SK-N-SH treated with all-trans-retinoic acid at 6 μM for 48 hours (cell line): ENCODE results near the gene NAA60.
A peak's percentile ranks its signal among the peaks of the same experiment; 100 is the strongest.

Experiments
- ATAC-seq: fragments of 200-7000 bp; cut with Tn5 transposase; 3 replicates; pipeline ENCODE4 v1.9.1; 2020; ENCODE audit warnings: mild to moderate bottlenecking, moderate library complexity
- ARNTL ChIP-seq: fragments of 450-650 bp; formaldehyde crosslinking; IDR thresholded peaks from 2 replicates; pipeline ENCODE4 v1.5.0; 2020; ENCODE audit warnings: low read depth, mild to moderate bottlenecking, moderate library complexity, borderline replicate concordance
- BACH2 ChIP-seq: fragments of 250-450 bp; sonication (Bioruptor Pico); IDR thresholded peaks from 2 replicates; pipeline ENCODE4 v1.9.0; 2021; ENCODE audit warnings: mild to moderate bottlenecking, borderline replicate concordance
- CSDC2 ChIP-seq: fragments of 250-450 bp; sonication (Bioruptor Pico); IDR thresholded peaks from 2 replicates; pipeline ENCODE4 v1.5.0; 2020; ENCODE audit warnings: mild to moderate bottlenecking, moderate library complexity
- ESRRG ChIP-seq: fragments of 250-450 bp; sonication (Bioruptor Pico); IDR thresholded peaks from 2 replicates; pipeline ENCODE4 v1.6.1; 2021; ENCODE audit warnings: mild to moderate bottlenecking
- GLIS3 ChIP-seq: fragments of 250-450 bp; sonication (Bioruptor Pico); IDR thresholded peaks from 2 replicates; pipeline ENCODE4 v1.5.0; 2020; ENCODE audit warnings: mild to moderate bottlenecking, moderate library complexity
- ISL1 ChIP-seq: fragments of 250-450 bp; sonication (Bioruptor Pico); IDR thresholded peaks from 2 replicates; pipeline ENCODE4 v2.1.2; 2022; ENCODE audit warnings: mild to moderate bottlenecking, moderate library complexity
- OSR1 ChIP-seq: fragments of 250-450 bp; sonication (Bioruptor Pico); IDR thresholded peaks from 2 replicates; pipeline ENCODE4 v1.8.0; 2022; ENCODE audit warnings: moderate library complexity, mild to moderate bottlenecking, inconsistent platforms
- PPARA ChIP-seq: fragments of 250-450 bp; sonication (Bioruptor Pico); IDR thresholded peaks from 2 replicates; pipeline ENCODE4 v1.5.0; 2020; ENCODE audit warnings: mild to moderate bottlenecking, borderline replicate concordance
- RARB ChIP-seq: fragments of 250-450 bp; sonication (Bioruptor Pico); IDR thresholded peaks from 2 replicates; pipeline ENCODE4 v1.8.0; 2021; ENCODE audit warnings: mild to moderate bottlenecking, moderate library complexity
- SNAI2 ChIP-seq: fragments of 250-450 bp; sonication (Bioruptor Pico); IDR thresholded peaks from 2 replicates; pipeline ENCODE4 v1.5.0; 2020; ENCODE audit warnings: mild to moderate bottlenecking, moderate library complexity
- TCF4 ChIP-seq: fragments of 250-450 bp; sonication (Bioruptor Pico); IDR thresholded peaks from 2 replicates; pipeline ENCODE4 v1.8.0; 2021; ENCODE audit warnings: mild to moderate bottlenecking, moderate library complexity, borderline replicate concordance
- TOX ChIP-seq: fragments of 250-450 bp; sonication (Bioruptor Pico); IDR thresholded peaks from 2 replicates; pipeline ENCODE4 v1.8.0; 2021; ENCODE audit warnings: mild to moderate bottlenecking, moderate library complexity, borderline replicate concordance
- ZC3H10 ChIP-seq: fragments of 250-450 bp; sonication (Bioruptor Pico); IDR thresholded peaks from 2 replicates; pipeline ENCODE4 v1.5.1; 2021; ENCODE audit warnings: mild to moderate bottlenecking, moderate library complexity
- ZFP3 ChIP-seq: fragments of 250-450 bp; sonication (Bioruptor Pico); IDR thresholded peaks from 2 replicates; pipeline ENCODE4 v1.5.0; 2020; ENCODE audit warnings: mild to moderate bottlenecking, moderate library complexity
- ZFP30 ChIP-seq: fragments of 450-650 bp; formaldehyde crosslinking; IDR thresholded peaks from 2 replicates; pipeline ENCODE4 v1.5.0; 2022; ENCODE audit warnings: mild to moderate bottlenecking, moderate library complexity
- ZNF565 ChIP-seq: fragments of 450-650 bp; formaldehyde crosslinking; conservative IDR thresholded peaks from 2 replicates; pipeline ENCODE4 v1.5.0; 2020; ENCODE audit warnings: low read depth, mild to moderate bottlenecking, moderate library complexity
- ZNF70 ChIP-seq: fragments of 450-650 bp; formaldehyde crosslinking; IDR thresholded peaks from 2 replicates; pipeline ENCODE4 v1.5.0; 2020; ENCODE audit warnings: mild to moderate bottlenecking, moderate library complexity
- ZNF8 ChIP-seq: fragments of 450-650 bp; formaldehyde crosslinking; IDR thresholded peaks from 2 replicates; pipeline ENCODE4 v1.5.0; 2020; ENCODE audit warnings: mild to moderate bottlenecking, moderate library complexity
- TF ChIP-seq, protein P1 (sequence below): fragments of 250-450 bp; sonication (Bioruptor Pico); IDR thresholded peaks from 2 replicates; pipeline ENCODE4 v1.5.0; 2020; ENCODE audit warnings: mild to moderate bottlenecking, moderate library complexity
- TF ChIP-seq, protein P2 (sequence below): fragments of 250-450 bp; sonication (Bioruptor Pico); IDR thresholded peaks from 2 replicates; pipeline ENCODE4 v1.8.0; 2021; ENCODE audit warnings: low read depth, mild to moderate bottlenecking, moderate library complexity, borderline replicate concordance
- TF ChIP-seq, protein P3 (sequence below): fragments of 250-450 bp; sonication (Bioruptor Pico); IDR thresholded peaks from 2 replicates; pipeline ENCODE4 v1.5.1; 2021; ENCODE audit warnings: mild to moderate bottlenecking, moderate library complexity
- TF ChIP-seq, protein P4 (sequence below): fragments of 250-450 bp; sonication (Bioruptor Pico); IDR thresholded peaks from 2 replicates; pipeline ENCODE4 v1.8.0; 2020; ENCODE audit warnings: mild to moderate bottlenecking, moderate library complexity, borderline replicate concordance
- TF ChIP-seq, protein P5 (sequence below): fragments of 250-450 bp; sonication (Bioruptor Pico); IDR thresholded peaks from 2 replicates; pipeline ENCODE4 v1.5.1; 2020; ENCODE audit warnings: low read depth, mild to moderate bottlenecking, moderate library complexity

The NAA60 gene

DNA sequence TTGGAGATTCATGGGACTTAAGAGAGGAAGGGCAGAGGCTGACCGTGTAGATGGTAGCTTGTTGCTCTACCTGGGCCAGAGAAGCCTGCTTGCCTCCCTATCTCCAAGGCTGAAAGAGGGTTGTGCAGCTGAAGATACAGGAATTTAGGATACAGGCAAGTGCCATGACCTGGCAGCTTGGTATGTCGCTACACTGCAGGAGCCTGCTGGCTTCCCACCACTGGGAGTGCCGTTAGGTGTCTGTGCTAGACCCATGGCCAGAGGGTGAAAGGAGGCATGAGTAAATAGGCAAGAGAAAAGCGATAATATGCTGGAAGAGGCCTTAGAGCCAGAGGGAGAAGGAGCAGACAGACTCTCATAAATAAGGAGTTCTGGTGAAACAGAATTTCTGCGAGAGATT lies 10.6 kb downstream of the NAA60 start (continued):
- TF ChIP-seq, protein P1, sequence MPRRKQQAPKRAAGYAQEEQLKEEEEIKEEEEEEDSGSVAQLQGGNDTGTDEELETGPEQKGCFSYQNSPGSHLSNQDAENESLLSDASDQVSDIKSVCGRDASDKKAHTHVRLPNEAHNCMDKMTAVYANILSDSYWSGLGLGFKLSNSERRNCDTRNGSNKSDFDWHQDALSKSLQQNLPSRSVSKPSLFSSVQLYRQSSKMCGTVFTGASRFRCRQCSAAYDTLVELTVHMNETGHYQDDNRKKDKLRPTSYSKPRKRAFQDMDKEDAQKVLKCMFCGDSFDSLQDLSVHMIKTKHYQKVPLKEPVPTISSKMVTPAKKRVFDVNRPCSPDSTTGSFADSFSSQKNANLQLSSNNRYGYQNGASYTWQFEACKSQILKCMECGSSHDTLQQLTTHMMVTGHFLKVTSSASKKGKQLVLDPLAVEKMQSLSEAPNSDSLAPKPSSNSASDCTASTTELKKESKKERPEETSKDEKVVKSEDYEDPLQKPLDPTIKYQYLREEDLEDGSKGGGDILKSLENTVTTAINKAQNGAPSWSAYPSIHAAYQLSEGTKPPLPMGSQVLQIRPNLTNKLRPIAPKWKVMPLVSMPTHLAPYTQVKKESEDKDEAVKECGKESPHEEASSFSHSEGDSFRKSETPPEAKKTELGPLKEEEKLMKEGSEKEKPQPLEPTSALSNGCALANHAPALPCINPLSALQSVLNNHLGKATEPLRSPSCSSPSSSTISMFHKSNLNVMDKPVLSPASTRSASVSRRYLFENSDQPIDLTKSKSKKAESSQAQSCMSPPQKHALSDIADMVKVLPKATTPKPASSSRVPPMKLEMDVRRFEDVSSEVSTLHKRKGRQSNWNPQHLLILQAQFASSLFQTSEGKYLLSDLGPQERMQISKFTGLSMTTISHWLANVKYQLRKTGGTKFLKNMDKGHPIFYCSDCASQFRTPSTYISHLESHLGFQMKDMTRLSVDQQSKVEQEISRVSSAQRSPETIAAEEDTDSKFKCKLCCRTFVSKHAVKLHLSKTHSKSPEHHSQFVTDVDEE (CRISPR knock-in tag): no peak
- TF ChIP-seq, all 23 proteins: peak for 0

DNA sequence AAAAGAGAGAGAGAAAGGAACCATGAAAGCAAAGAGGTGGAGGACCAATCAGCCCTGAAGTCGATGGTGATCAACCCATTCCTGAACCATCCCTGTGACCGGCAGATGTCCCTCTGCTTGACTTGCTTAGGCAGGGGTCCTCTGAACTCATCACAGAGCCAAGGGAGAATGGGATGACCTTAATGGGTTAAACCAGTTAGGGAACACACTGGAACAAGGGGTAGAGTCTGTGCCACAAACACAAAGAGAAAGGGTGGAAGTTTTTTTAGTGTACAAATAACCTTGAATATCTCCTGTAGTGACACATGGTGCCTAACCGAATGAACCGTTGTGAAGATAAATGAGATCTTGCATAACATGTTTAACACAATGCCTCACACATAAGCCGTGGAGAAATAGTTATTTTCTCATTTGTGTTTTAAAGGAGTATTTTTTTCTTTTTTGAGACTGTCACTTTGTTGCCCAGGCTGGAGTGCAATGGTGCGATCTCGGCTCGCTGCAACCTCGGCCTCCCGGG lies 11.2 kb downstream of the NAA60 start:
- no peak for TF ChIP-seq ESRRG (CRISPR knock-in tag)

DNA sequence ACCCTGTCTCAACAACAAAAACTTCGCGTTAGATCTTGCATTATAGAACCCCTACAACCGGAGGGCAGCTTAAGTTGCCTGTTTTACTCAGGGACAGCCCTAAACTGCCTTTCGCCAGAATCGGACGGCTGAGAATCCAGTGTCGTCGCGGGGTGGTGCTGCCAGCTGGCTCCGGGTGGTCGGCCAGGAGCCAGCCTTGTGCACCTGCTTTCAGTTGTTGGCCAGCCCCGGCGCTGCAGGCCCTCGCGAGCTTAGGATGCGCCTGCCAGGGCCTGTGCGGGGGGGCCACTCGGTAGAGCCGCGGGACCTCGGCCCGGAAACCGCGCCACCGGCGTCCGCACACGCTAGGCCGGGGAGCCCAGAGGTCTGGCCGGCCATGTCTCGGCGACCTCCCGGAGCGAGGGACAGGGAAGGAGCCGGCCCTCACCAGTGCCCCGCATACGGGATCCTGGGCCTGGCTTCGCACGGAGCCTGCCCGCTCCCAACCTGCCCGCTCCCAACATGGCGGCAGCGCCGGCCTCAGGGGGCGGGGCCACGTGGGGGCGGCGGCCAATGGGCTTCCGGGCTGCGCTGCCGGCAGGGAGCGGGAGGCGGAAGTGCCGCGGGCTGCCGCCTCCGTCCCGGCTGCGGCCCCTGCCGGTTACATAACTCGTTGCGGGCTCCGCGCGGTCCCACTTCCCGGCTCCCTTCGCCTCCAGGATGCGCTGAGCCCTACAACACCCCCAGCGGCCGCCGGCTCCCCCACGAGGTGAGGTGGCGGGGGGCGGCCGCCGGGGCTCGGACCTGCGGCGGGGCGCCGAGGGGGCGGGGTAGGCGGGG lies 14.2 kb downstream of the NAA60 start:
- ATAC-seq: peak; percentile 95
- TF ChIP-seq, protein P2, sequence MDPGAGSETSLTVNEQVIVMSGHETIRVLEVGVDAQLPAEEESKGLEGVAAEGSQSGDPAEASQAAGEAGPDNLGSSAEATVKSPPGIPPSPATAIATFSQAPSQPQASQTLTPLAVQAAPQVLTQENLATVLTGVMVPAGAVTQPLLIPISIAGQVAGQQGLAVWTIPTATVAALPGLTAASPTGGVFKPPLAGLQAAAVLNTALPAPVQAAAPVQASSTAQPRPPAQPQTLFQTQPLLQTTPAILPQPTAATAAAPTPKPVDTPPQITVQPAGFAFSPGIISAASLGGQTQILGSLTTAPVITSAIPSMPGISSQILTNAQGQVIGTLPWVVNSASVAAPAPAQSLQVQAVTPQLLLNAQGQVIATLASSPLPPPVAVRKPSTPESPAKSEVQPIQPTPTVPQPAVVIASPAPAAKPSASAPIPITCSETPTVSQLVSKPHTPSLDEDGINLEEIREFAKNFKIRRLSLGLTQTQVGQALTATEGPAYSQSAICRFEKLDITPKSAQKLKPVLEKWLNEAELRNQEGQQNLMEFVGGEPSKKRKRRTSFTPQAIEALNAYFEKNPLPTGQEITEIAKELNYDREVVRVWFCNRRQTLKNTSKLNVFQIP: no peak
- TF ChIP-seq OSR1 (CRISPR knock-in tag) (no peak), CSDC2 (no peak), GLIS3 (CRISPR knock-in tag) (no peak), BACH2 (CRISPR knock-in tag) (no peak), ZFP30 (CRISPR knock-in tag) (no peak), PPARA (CRISPR knock-in tag) (no peak), ZNF70 (CRISPR knock-in tag) (peak; percentile 91), ISL1 (CRISPR knock-in tag) (no peak), ARNTL (CRISPR knock-in tag) (no peak), ZNF565 (no peak), RARB (CRISPR knock-in tag) (no peak), ESRRG (CRISPR knock-in tag) (peak; percentile 63; the same call in 1 of the 2 replicates), ZFP3 (CRISPR knock-in tag) (peak; percentile 26; the same call in 1 of the 2 replicates), TOX (CRISPR knock-in tag) (no peak), TCF4 (CRISPR knock-in tag) (peak; percentile 53; the same call in 1 of the 2 replicates), ZNF8 (CRISPR knock-in tag) (no peak), ZC3H10 (CRISPR knock-in tag) (no peak), SNAI2 (CRISPR knock-in tag) (peak; percentile 93)
- TF ChIP-seq, protein P3, sequence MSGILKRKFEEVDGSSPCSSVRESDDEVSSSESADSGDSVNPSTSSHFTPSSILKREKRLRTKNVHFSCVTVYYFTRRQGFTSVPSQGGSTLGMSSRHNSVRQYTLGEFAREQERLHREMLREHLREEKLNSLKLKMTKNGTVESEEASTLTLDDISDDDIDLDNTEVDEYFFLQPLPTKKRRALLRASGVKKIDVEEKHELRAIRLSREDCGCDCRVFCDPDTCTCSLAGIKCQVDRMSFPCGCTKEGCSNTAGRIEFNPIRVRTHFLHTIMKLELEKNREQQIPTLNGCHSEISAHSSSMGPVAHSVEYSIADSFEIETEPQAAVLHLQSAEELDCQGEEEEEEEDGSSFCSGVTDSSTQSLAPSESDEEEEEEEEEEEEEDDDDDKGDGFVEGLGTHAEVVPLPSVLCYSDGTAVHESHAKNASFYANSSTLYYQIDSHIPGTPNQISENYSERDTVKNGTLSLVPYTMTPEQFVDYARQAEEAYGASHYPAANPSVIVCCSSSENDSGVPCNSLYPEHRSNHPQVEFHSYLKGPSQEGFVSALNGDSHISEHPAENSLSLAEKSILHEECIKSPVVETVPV (CRISPR knock-in tag): peak; percentile 37; the same call in 1 of the 2 replicates
- TF ChIP-seq, protein P4, sequence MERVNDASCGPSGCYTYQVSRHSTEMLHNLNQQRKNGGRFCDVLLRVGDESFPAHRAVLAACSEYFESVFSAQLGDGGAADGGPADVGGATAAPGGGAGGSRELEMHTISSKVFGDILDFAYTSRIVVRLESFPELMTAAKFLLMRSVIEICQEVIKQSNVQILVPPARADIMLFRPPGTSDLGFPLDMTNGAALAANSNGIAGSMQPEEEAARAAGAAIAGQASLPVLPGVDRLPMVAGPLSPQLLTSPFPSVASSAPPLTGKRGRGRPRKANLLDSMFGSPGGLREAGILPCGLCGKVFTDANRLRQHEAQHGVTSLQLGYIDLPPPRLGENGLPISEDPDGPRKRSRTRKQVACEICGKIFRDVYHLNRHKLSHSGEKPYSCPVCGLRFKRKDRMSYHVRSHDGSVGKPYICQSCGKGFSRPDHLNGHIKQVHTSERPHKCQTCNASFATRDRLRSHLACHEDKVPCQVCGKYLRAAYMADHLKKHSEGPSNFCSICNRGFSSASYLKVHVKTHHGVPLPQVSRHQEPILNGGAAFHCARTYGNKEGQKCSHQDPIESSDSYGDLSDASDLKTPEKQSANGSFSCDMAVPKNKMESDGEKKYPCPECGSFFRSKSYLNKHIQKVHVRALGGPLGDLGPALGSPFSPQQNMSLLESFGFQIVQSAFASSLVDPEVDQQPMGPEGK (CRISPR knock-in tag): peak; percentile 76; the same call in 1 of the 2 replicates
- TF ChIP-seq, protein P1 (CRISPR knock-in tag): peak; percentile 9; the same call in 1 of the 2 replicates
- TF ChIP-seq, protein P5, sequence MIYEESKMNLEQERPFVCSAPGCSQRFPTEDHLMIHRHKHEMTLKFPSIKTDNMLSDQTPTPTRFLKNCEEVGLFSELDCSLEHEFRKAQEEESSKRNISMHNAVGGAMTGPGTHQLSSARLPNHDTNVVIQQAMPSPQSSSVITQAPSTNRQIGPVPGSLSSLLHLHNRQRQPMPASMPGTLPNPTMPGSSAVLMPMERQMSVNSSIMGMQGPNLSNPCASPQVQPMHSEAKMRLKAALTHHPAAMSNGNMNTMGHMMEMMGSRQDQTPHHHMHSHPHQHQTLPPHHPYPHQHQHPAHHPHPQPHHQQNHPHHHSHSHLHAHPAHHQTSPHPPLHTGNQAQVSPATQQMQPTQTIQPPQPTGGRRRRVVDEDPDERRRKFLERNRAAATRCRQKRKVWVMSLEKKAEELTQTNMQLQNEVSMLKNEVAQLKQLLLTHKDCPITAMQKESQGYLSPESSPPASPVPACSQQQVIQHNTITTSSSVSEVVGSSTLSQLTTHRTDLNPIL (CRISPR knock-in tag): no peak
- TF ChIP-seq, all 23 proteins: peak for 8

More for the DNA sequence above, 11.2 kb downstream of the NAA60 start:
- no peak for ATAC-seq
